ENCODE data around the gene CNTN6. TPM values are rescaled to one million over a fixed set of nuclear protein-coding genes. Genes with fewer than 3 reads are reported as not detected.

The CNTN6 gene
- polyA plus RNA-seq, 2 of the 4 experiments (the other 2 are of a cell fraction), result not detected

DNA sequence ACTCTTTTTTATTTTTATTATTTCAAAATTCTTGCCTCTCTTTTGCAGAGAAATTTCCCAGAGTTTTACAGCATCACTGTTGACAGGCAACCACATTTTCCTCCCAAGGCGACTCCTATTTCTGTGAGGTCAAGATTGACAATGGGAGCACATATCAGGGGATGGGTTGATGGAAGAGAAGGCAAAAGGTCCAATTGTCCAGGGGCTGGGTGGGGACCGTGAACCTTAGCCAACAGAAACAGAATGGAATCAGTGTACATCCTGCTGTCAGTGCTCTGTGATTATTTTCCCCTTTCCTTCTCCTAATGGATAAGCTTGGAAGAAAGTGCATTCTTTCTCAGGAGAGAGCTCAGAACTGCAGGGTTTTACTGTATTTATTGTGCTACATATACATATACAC, 42.4 kb downstream of the CNTN6 start:
- ChIA-PET POLR2A (no interaction called here), CTCF (no interaction called here)
- DNase-seq (ENCODE audit: low read depth in 1 of 2, low spot score in 1 of 2) (no peak), ATAC-seq (no peak), FAIRE-seq (no peak)
- H3K4me2 ChIP-seq, result no peak overlapping the region
- H3K27ac ChIP-seq, result no peak overlapping the region
- TF ChIP-seq, protein P1, sequence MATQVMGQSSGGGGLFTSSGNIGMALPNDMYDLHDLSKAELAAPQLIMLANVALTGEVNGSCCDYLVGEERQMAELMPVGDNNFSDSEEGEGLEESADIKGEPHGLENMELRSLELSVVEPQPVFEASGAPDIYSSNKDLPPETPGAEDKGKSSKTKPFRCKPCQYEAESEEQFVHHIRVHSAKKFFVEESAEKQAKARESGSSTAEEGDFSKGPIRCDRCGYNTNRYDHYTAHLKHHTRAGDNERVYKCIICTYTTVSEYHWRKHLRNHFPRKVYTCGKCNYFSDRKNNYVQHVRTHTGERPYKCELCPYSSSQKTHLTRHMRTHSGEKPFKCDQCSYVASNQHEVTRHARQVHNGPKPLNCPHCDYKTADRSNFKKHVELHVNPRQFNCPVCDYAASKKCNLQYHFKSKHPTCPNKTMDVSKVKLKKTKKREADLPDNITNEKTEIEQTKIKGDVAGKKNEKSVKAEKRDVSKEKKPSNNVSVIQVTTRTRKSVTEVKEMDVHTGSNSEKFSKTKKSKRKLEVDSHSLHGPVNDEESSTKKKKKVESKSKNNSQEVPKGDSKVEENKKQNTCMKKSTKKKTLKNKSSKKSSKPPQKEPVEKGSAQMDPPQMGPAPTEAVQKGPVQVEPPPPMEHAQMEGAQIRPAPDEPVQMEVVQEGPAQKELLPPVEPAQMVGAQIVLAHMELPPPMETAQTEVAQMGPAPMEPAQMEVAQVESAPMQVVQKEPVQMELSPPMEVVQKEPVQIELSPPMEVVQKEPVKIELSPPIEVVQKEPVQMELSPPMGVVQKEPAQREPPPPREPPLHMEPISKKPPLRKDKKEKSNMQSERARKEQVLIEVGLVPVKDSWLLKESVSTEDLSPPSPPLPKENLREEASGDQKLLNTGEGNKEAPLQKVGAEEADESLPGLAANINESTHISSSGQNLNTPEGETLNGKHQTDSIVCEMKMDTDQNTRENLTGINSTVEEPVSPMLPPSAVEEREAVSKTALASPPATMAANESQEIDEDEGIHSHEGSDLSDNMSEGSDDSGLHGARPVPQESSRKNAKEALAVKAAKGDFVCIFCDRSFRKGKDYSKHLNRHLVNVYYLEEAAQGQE (IDR thresholded peaks at IDR 0.05), result no peak
- TF ChIP-seq ESRRA (IDR thresholded peaks at IDR 0.05; ENCODE audit: borderline replicate concordance, low read length) (no peak), CHD4 (IDR thresholded peaks at IDR 0.05; ENCODE audit: borderline replicate concordance) (no peak), FOSB (CRISPR knock-in tag; IDR thresholded peaks at IDR 0.05) (no peak), BHLHE40 (IDR thresholded peaks at IDR 0.05; ENCODE audit: low read depth, low read length) (no peak), CEBPB (IDR thresholded peaks at IDR 0.05) (no peak), ELK1 (IDR thresholded peaks at IDR 0.05; ENCODE audit: low read depth, low read length) (no peak), CHD2 (IDR thresholded peaks at IDR 0.05; ENCODE audit: low read length, partially characterized antibody) (no peak), MAZ (IDR thresholded peaks at IDR 0.05; ENCODE audit: borderline replicate concordance, low read depth, low read length) (no peak)
- TF ChIP-seq, protein P2, sequence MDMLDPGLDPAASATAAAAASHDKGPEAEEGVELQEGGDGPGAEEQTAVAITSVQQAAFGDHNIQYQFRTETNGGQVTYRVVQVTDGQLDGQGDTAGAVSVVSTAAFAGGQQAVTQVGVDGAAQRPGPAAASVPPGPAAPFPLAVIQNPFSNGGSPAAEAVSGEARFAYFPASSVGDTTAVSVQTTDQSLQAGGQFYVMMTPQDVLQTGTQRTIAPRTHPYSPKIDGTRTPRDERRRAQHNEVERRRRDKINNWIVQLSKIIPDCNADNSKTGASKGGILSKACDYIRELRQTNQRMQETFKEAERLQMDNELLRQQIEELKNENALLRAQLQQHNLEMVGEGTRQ (IDR thresholded peaks at IDR 0.05), result no peak
- TF ChIP-seq, protein P3, sequence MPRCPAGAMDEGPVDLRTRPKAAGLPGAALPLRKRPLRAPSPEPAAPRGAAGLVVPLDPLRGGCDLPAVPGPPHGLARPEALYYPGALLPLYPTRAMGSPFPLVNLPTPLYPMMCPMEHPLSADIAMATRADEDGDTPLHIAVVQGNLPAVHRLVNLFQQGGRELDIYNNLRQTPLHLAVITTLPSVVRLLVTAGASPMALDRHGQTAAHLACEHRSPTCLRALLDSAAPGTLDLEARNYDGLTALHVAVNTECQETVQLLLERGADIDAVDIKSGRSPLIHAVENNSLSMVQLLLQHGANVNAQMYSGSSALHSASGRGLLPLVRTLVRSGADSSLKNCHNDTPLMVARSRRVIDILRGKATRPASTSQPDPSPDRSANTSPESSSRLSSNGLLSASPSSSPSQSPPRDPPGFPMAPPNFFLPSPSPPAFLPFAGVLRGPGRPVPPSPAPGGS (IDR thresholded peaks at IDR 0.05), result no peak
- 0% methylated on average over 2 of the region's 2 CpGs for WGBS (ENCODE audit: missing lambda C conversion rate)
- no peak overlapping the region for H3K4me3 ChIP-seq
- H3K9me3 ChIP-seq, result no peaks in the 10 kb centered on the region
- H3K4me1 ChIP-seq, result no peaks in the 10 kb centered on the region

- Histone ChIP-seq H3K4me1 (no peaks in the 10 kb centered on the region), H3K9me3 (no peaks in the 10 kb centered on the region), H3K4me2 (no peak overlapping the region), H3K4me3 (no peak overlapping the region), H3K27ac (no peak overlapping the region)
- FAIRE-seq (no peak), DNase-seq (ENCODE audit: low read depth in 1 of 2, low spot score in 1 of 2) (no peak), ATAC-seq (no peak)
- POLR2A ChIA-PET, result no interaction called here
- 58% methylated on average over 2 of the region's 2 CpGs for WGBS (ENCODE audit: missing lambda C conversion rate)
- TF ChIP-seq ESRRA (IDR thresholded peaks at IDR 0.05; ENCODE audit: borderline replicate concordance, low read length), result no peak
- TF ChIP-seq ZNF302 (CRISPR knock-in tag; IDR thresholded peaks at IDR 0.05), result no peak
- TF ChIP-seq SMC3 (IDR thresholded peaks at IDR 0.05), result no peak
- TF ChIP-seq RCOR1 (IDR thresholded peaks at IDR 0.05; ENCODE audit: low read depth, low read length), result no peak
- TF ChIP-seq NR3C1 (IDR thresholded peaks at IDR 0.05), result no peak
- TF ChIP-seq JUNB (IDR thresholded peaks at IDR 0.05), result no peak
- no peak for TF ChIP-seq RAD21 (conservative IDR thresholded peaks at IDR 0.05 in 1 of 2, IDR thresholded peaks at IDR 0.05 in 1 of 2)
- TF ChIP-seq EHF (CRISPR knock-in tag; IDR thresholded peaks at IDR 0.05), result no peak
- no peak for TF ChIP-seq CBX2 (IDR thresholded peaks at IDR 0.05; ENCODE audit: borderline replicate concordance, low read depth)
- TF ChIP-seq ELK1 (IDR thresholded peaks at IDR 0.05; ENCODE audit: low read depth, low read length), result no peak
- TF ChIP-seq, protein P2 (IDR thresholded peaks at IDR 0.05), result no peak
- TF ChIP-seq FOXS1 (CRISPR knock-in tag; IDR thresholded peaks at IDR 0.05), result no peak
- no peak for TF ChIP-seq CEBPB (IDR thresholded peaks at IDR 0.05)
- no peak for TF ChIP-seq CHD2 (IDR thresholded peaks at IDR 0.05; ENCODE audit: low read length, partially characterized antibody)
- no peak for TF ChIP-seq KDM5A (IDR thresholded peaks at IDR 0.05)
- TF ChIP-seq HDAC2 (IDR thresholded peaks at IDR 0.05), result no peak
- no peak for TF ChIP-seq TFCP2L1 (CRISPR knock-in tag; IDR thresholded peaks at IDR 0.05)
- CTCF ChIA-PET, result no interaction called here
Observed at GRCh38 chr3:1138036-1138435, 45.2 kb downstream of the CNTN6 start.
